Sigmoid colon (tissue), 4 donors: ENCODE results near the gene KAZN.

Experiments
- POLR2A ChIP-seq, 2 donors: fragments of 450-650 bp; IDR thresholded peaks; one replicate each; pipeline ENCODE4 v1.6.1; 2016; ENCODE audit warnings: antibody characterized with exemption in 2 of 2, mild to moderate bottlenecking in 2 of 2, moderate library complexity in 2 of 2
- POLR2AphosphoS5 ChIP-seq, 4 donors: sonication (generic); formaldehyde crosslinking; IDR thresholded peaks; one replicate each; pipeline ENCODE4 v1.6.1; 2017; ENCODE audit warnings: antibody characterized with exemption in 4 of 4
- TF ChIP-seq, protein P1 (sequence below), 4 experiments: fragments of 450-650 bp in 3 of 4; fragments of 200-600 bp in 1 of 4; IDR thresholded peaks; one replicate each; pipeline ENCODE4 v1.5.1; 2016 to 2019; ENCODE audit warnings: antibody characterized with exemption in 4 of 4, mild to moderate bottlenecking in 3 of 4, moderate library complexity in 2 of 4

DNA sequence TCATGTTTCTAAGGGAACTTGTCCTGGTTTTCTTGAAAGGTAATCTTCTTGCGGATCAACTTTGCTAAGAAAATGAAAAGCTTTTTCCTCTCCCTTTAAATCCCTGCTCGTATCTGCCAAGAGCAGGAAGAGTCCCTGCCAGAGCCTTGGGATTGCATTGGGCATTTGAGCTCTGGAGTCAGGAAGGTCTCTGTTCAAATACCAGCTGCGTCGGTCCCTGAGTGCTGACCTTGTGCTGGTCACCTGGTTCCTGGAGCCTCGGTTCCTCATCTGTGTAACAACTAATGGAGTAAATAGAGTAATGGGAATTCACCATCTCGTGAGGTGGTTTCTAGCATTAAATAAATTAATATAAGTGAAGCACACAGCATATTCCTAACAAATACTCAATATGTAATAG lies 280.5 kb downstream of the KAZN start:
- TF ChIP-seq, protein P1, sequence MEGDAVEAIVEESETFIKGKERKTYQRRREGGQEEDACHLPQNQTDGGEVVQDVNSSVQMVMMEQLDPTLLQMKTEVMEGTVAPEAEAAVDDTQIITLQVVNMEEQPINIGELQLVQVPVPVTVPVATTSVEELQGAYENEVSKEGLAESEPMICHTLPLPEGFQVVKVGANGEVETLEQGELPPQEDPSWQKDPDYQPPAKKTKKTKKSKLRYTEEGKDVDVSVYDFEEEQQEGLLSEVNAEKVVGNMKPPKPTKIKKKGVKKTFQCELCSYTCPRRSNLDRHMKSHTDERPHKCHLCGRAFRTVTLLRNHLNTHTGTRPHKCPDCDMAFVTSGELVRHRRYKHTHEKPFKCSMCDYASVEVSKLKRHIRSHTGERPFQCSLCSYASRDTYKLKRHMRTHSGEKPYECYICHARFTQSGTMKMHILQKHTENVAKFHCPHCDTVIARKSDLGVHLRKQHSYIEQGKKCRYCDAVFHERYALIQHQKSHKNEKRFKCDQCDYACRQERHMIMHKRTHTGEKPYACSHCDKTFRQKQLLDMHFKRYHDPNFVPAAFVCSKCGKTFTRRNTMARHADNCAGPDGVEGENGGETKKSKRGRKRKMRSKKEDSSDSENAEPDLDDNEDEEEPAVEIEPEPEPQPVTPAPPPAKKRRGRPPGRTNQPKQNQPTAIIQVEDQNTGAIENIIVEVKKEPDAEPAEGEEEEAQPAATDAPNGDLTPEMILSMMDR (IDR thresholded peaks at IDR 0.05): no peak
- TF ChIP-seq POLR2A (IDR thresholded peaks at IDR 0.05) (no peak), POLR2AphosphoS5 (IDR thresholded peaks at IDR 0.05) (no peak)
